Stimulated activated CD4-positive, alpha-beta T cell treated with anti-CD3 and anti-CD28 coated beads, Interleukin-4, amount 100 ng/mL, for 48 hours (primary cell): ENCODE measurements around the gene ZNF136.

Source experiments
- DNase-seq, 2 donors: peaks; one replicate each; pipeline ENCODE4 v3.0.0-alpha.2; 2020; ENCODE audit warnings: low read depth in 2 of 2

Gene ZNF136

GRCh38 chr19:12162882-12163806 lies at the start of gene ZNF136:
Gene ZNF136 (plus strand): TSS chr19:12163096. CDS start chr19:12163204, 108 bp downstream.
- peak; percentile 84 to 92 for DNase-seq

- DNase-seq = no peak
Measured at GRCh38 chr19:12113121-12113520, 49.8 kb upstream of the ZNF136 start.

- DNase-seq = no peak
Measured at GRCh38 chr19:12117201-12117970, 45.5 kb upstream of the ZNF136 start.

GRCh38 chr19:12126707-12127106 lies 36.2 kb upstream of the ZNF136 start:
- DNase-seq = no peak

- DNase-seq = no peak
Measured at GRCh38 chr19:12133069-12133468, 29.8 kb upstream of the ZNF136 start.

- DNase-seq = peak in 1 of 2 donors; percentile 15
Measured at GRCh38 chr19:12137221-12137940, 25.5 kb upstream of the ZNF136 start.

- DNase-seq = no peak
Measured at GRCh38 chr19:12139269-12139668, 23.6 kb upstream of the ZNF136 start.

- DNase-seq = peak; percentile 88
Measured at GRCh38 chr19:12139885-12140544, 22.9 kb upstream of the ZNF136 start, which contains the start of gene ZNF20. Gene ZNF20 (minus strand): TSS chr19:12140350. CDS start chr19:12140182, 168 bp downstream.

GRCh38 chr19:12140545-12141404 lies 22.1 kb upstream of the ZNF136 start:
- DNase-seq = peak; percentile 80 to 84

GRCh38 chr19:12141405-12141736 lies 21.5 kb upstream of the ZNF136 start:
- DNase-seq = no peak

- no peak for DNase-seq
Measured at GRCh38 chr19:12145348-12145747, 17.5 kb upstream of the ZNF136 start.

- no peak for DNase-seq
Measured at GRCh38 chr19:12155324-12155860, 7.5 kb upstream of the ZNF136 start.

- DNase-seq = peak; percentile 39 to 44
Measured at GRCh38 chr19:12156223-12157058, 6.5 kb upstream of the ZNF136 start, which contains the start of gene ZNF625. Gene ZNF625 (minus strand): TSS chr19:12156734. CDS start chr19:12156558, 176 bp downstream.

GRCh38 chr19:12159773-12160414 lies 3.0 kb upstream of the ZNF136 start:
- DNase-seq = no peak

GRCh38 chr19:12162513-12162881 lies 399 bp upstream of the ZNF136 start:
- DNase-seq = no peak

GRCh38 chr19:12163826-12164225 lies 930 bp downstream of the ZNF136 start:
- DNase-seq = no peak

- no peak for DNase-seq
Measured at GRCh38 chr19:12166626-12167025, 3.7 kb downstream of the ZNF136 start.

GRCh38 chr19:12180377-12180776 lies 17.5 kb downstream of the ZNF136 start:
- DNase-seq = no peak

GRCh38 chr19:12187625-12188024 lies 24.7 kb downstream of the ZNF136 start:
- no peak for DNase-seq
